Activated T-cell treated with anti-CD3 and anti-CD28 coated beads for 48 hours (primary cell): ENCODE results near the gene NTN1.

ENCODE experiments used
- DNase-seq: peaks from one replicate; pipeline ENCODE4 v3.0.0-alpha.2; 2020; ENCODE audit warnings: low read depth

Gene NTN1

DNA sequence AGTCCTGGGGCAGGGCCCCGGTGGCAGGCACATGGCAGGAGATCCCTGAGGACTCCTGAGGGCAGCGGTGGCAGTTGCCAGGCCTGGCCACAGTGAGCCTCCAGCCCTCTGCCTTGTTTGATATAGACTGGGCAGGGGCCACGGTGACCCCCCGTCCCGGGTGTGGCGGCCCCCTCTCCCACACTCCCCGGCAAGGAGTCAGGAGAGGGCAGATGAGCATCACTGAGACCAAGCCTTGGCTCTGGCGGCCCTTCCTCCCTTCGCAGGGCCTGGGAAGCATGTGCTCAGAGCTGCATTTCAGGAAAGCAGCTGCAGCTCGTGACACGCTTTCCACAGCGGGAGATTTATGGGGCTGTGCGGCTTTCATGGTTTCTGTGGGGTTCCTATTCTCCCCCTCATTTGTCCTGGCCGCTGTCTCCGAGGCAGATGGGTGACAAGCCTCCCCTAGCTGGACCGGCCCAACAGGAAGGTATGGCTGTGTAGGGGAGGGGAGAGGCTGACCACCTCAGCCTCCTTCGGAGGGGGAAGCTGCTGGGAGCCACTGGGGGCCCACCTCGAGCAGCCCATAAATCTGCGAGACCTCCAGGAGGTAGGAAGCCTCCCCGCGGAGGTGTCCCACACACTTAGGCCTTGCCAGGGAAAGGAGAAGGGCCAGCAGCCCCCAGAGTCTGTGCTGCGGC lies 211.4 kb downstream of the NTN1 start:
- DNase-seq: no peak

DNA sequence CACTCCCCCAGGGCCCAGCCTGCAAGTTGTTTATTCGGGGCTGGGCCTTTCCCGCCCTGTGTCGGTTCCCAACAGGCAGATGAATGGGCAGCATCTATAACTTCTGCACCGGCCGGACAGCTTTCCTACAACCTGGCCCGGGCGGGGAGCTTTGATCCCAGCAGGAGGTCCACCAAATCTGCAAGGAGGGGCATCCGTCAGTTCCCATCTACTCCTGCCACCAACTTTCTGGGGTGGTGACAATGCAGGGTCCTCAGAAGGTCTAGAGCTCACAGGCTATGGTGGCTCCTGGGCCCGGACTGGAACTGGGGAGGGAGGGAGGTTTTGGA lies 211.9 kb downstream of the NTN1 start:
- no peak for DNase-seq

DNA sequence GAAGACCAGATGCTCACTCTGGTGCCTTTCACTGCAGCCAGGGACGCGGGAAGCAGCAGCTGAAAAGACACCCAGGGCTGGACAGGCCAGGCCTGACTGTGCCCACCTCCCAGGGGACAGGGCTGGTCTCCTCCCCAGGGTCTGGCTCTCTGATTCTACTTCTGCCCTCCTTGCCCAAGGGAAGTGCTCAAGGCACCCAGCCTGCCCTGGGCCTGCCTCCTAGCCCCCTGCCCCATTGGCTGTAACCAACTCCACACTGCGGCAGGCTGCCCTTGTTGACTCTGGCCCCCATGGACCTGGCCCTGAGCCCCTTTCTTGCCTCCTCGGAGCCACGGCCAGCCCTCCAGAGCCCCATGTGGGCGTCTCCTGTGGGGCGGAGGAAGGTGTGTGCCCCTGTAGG lies 212.5 kb downstream of the NTN1 start:
- no peak for DNase-seq

DNA sequence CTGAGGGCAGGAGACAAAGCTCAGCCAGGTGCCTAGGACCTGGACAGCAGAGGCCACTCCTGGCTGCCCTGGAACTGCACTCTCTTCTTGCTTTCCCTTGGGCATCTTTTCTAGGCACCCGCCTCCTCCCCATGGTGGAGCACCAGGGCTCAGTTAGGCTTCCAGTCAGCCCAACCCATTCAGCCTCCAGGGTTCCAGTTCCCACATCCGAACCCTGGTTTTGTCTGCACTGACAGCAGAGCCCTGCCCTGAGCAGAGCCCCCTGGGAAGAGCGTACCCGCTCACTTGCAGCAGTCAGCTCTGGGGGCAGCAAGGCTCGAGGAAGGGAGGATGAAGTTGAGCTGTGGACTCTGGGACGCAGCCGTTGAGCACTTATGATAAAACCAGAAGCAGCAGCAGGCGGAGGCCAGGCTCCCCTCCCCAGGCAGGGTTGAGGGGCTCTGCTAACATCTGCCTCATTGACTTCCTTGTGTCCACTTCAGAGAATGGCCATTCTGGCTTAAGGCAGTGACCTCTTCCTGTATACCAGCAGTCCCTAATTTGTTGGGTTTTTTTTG lies 213.2 kb downstream of the NTN1 start:
- no peak for DNase-seq

DNA sequence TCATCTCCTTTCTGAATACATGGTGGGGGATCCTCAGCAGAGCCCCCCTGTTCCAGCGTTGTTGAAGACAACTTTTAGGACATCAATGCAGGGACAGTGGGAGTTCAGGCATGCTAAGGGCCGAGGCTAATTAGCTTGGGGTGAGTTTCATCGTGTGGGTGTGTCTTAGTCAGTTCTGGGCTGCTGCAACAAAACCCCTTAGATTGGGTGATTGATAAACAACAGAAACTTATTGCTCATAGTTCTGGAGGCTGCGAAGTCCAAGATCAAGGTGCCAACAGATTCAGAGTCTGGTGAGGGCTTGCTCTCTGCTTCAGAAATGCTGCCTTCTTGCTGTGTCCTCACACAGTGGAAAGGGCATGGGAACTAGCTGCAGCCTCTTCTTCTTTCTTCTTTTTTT lies 214.0 kb downstream of the NTN1 start:
- DNase-seq: no peak

DNA sequence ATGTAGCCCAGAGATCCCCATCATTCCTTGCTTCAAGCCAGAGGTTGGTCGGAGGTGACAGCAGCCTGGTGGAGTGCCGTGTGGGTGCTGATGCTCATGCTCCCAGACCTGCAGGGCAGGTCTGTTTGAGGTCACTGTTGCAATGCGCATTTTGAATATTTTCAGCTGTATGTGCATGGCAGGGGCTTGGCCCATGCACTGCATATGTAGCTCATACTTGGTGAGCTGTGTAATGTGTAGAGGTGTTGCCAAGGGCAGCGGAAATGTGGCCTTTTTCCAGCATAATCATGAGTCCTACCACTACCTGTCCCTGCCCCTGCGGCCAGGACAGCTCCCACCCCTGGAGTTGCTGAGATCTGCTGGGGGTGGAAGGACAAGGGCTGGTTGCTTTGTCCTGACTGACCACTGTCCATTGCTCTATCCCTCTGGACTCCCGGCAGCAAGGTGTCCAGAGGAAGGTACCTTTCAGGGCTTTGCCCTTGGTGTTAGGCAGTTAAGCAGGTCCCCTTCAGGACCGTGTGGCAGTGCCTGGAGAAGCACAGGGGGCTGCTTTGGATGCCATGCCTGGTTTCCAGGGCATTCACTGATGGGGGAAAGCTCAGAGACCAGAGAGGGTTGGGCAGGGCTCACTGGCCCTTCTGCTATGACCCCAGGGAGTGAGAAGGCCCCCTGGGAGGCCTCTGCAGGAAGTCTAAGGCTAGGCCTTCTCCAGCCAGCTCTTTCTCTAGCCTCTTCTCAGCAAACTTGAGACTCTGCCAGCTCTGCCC lies 215.2 kb downstream of the NTN1 start:
- DNase-seq: no peak

DNA sequence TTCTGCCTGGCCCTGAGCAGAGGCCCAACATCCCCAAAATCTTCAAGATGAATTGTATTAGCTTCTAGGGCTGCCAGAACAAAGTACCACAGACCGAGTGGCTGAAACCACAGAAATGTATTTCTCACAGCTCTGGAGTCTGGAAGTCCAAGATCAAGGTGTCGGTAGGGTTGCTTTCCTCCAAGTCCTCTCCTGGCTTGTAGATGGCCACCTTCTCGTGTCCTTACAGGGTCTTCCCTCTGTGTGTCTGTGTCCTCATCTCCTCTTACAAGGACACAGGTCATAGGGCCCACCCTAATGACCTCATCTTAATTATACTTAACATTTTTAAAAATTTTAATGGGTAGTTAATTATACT lies 215.7 kb downstream of the NTN1 start:
- no peak for DNase-seq

DNA sequence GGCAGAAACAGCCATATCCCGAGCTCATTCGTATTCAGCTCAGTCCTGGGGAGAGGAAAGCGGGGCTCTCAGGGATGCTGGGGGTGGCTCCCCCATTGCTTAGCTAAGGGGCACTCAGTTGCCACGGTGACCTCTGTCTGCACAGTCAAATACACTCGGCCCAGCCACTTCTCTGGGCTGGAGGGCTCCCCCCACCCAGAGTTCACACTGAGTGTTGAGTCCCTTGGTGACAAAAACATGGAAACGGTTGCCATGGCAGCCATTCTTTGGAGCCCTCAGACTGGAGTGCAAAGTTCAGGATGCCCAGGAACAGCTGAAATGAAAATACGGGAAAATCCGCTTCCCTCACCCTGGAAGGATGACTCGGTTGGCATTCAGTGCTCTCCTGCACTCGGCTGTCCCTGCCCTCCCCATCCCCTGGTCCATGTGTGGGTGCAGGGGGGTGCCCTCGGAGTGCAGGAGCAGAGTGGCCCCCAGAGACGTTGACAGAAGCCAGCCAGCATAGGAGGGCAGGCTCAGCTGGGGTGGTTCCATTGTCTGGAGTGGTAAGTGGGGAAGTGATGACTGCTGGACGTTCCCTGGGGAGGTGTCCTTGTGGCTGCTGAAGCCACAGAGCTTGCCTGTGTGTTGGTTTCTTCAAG lies 216.5 kb downstream of the NTN1 start:
- no peak for DNase-seq

DNA sequence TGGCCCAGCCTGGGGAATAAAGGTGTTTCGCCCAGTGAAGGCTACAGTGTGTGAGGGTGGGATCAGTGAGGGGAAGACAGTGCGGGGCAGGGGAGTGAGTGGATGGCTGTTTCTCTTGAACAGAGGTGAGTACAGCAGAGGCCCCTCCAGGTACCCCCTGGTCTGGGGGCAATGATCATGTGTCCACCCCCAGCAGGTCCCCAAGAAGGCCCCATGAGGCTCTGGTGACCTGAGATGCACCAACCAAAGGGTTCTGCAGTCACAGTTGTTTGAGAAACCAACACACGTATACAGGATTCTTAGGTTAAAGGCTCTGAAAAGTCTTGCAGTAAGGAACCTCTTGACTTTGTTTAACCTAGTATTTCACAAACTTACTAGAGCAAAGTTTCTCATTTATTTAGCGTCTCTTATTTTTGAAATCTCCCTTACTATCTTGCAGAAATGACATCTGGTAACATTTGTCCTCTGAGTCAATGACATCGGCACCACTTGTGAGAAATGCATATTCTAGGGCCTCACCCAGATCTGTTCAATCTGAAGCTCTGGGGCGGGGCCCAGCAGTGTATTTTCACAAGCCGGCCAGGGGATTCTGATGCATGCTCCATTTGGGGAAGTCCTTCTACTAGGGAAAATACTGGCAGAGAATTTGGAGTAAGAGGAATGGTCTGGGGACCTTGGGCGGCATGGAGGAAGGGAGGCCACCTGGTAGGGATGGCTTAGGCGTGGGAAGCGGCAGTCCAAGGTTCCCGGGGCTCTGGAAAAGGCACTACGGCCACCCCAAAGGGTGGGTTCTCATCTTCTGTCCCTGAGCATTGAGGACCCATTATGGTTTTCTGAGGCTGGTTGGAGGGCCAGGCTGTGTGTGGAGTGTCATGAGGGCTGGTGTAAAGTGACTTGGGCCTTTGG lies 217.3 kb downstream of the NTN1 start:
- DNase-seq: no peak

DNA sequence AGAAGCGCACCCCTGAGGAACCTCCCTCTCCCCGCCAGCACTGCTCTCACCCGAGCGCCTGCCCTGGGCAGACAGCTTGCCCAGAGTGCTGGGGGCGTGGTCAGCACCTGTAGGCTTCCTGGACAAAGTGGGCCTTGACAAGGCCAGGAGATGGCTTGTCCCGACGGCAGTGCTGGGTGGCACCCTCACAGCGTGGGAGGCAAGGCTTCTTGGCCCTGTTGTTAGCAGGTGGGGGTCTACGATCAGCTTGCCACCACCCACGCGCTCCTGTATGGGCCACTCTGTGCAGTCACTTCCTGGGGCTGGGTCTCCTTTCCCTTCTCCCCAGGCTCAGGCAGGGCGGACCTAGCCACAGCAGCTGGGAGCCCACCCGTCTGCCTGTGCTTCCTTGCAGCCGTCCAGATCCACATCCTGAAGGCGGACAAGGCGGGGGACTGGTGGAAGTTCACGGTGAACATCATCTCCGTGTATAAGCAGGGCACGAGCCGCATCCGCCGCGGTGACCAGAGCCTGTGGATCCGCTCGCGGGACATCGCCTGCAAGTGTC lies 218.0 kb downstream of the NTN1 start:
- no peak for DNase-seq

DNA sequence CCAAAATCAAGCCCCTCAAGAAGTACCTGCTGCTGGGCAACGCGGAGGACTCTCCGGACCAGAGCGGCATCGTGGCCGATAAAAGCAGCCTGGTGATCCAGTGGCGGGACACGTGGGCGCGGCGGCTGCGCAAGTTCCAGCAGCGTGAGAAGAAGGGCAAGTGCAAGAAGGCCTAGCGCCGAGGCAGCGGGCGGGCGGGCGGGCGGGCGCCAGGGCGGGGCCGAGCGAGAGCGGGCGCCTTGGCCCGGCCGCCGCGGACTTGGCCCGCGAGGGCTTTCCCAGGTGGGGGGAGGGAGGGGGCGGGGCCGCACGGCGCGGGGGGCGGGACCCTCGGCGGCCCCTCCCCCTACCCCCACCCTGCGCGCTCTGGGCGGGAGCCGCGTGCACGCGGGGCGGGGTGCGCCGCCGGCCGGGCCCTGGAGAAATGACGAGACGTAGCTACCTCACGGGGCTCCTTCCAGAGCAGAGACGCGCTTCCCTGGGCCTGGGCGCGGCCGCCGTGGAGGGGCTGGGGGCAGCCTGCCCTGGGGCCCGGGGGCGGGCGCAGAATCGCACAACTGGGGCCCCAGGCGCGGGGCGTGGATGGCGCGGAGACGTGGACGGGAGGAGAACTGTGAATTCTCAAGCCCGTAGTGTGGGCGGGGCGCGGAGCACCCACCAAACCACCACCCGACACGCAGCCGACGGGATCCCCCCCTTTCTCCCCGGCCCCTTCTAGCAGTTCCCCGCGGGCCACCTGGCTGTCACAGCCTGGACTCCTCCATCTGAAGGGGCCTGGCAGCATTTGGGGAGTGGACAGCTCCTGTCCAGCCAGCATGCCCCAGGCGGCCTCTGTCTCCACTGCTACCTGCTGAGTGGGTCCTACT lies 218.7 kb downstream of the NTN1 start:
- peak; percentile 69 for DNase-seq

DNA sequence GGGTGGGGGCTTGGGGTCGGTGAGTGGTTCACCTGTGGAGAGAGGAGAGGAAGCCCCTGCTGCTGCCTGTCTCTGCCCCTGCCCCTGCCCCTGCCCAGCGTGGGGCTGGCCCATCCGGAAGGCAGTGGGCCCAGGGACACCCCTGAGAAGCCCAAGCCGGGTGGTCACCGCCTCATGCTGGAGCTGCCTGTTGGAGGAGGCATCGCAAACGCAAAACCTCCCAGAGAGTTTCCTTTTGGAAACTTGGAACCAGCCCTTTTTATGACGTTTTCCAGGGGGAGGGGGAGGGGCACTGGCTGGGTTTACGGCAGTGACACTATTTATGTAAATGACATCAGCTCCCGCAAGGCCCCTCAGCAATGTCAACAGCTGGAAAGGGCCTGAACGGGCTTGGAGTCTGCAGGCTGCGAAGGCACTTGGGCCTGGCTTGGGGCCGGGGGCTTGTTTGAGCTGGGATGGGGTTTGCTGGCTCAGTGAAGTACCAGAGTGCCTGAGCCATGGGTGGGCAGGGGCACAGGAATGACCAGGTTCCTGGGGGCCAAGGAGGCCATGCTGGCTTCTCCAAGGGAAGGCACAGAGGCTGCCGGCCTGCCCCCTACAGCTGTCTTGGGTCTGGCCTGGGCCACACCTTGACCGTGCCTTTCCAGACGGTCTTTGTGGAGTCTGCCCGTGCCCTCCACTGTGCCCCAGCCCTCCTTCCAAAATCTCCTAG lies 219.5 kb downstream of the NTN1 start:
- DNase-seq: no peak

DNA sequence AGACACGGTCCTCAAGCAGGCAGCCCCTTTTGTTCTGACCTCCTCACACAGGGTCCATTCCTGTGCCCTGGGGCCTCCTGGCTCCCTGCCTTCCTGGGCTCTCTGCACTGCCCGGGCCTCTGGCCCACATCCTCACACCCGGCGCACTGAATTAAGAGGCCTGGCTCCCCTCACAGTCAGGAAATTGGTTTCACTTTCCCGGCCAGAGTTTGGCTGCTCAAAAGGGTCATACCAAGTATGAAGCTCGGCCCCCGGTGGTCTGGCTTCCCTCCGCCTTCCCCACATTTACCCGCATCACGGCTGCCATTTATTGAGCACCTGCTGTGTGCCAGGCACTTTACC lies 220.0 kb downstream of the NTN1 start:
- DNase-seq: no peak

DNA sequence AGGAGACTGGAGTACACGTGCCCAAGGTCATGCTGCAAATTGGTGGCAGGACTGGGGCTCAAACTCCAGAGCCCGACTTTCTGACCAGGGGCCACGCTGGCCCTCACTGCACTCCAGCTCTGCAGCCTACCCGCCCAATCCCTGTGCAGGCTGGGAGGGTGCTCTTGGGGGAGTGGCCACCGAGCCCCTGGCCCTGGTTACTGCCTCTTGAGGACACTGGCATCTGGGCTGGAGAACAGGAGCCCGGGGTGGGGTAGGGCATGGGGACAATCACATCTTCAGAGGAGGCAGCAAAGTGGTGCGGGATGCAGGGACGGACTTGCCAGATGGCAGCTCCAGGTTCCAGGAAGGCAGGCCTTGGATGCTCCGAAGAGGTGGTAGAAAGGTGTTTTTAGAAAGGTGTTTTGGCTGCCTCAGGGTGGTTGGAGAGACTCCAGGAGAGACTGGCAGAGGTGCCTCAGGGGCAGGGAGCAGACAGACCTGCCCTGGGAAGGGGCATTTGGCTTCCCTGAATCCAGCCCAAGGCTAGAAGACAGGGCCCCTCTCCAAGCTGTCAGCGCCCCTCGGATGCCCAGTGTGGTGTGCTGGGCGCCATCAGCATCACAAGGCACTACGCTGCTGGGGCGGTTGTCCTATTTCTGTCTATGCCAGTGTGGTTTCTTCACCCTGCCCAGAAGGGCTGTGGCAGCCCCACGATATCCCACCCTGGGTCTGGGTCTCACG lies 220.6 kb downstream of the NTN1 start:
- DNase-seq: no peak

DNA sequence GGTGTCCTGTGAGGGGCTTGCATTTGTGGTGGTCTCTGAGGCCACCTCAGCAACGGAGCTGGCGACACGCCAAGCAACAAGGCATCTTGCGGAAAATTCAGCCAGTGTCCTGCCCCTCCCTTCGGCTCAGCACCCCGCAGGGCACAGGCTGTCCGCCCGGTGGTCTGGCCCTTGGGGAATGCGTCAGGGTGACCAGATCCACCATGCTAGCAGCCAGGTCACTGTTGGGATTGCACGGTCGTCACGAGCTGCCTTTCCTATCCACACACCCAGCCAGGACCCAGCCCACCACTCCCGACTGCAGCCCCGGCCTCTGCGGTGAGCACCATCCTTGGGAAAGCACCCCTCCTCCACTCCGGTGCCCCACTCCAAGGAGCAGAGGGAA lies 221.2 kb downstream of the NTN1 start:
- no peak for DNase-seq

DNA sequence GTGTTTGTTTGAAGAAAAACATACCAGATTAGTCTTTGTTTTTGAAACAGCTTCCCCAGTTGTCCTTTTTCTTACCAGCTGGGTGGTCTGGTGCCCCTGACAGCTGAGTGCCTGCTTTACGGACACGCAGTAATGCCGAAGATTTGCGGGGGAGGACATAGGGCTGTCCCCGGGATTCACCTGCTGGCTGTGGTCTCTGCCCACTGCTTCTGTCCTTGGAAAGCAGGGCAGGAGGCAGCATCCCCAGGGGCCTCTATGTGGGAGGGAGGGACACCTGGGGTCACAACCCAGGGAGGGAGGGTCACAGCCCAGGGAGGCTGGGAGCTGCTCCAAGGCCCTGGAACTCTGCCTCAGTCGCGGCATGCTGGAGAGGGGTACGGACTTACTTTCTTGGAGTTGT lies 221.7 kb downstream of the NTN1 start:
- DNase-seq: no peak

DNA sequence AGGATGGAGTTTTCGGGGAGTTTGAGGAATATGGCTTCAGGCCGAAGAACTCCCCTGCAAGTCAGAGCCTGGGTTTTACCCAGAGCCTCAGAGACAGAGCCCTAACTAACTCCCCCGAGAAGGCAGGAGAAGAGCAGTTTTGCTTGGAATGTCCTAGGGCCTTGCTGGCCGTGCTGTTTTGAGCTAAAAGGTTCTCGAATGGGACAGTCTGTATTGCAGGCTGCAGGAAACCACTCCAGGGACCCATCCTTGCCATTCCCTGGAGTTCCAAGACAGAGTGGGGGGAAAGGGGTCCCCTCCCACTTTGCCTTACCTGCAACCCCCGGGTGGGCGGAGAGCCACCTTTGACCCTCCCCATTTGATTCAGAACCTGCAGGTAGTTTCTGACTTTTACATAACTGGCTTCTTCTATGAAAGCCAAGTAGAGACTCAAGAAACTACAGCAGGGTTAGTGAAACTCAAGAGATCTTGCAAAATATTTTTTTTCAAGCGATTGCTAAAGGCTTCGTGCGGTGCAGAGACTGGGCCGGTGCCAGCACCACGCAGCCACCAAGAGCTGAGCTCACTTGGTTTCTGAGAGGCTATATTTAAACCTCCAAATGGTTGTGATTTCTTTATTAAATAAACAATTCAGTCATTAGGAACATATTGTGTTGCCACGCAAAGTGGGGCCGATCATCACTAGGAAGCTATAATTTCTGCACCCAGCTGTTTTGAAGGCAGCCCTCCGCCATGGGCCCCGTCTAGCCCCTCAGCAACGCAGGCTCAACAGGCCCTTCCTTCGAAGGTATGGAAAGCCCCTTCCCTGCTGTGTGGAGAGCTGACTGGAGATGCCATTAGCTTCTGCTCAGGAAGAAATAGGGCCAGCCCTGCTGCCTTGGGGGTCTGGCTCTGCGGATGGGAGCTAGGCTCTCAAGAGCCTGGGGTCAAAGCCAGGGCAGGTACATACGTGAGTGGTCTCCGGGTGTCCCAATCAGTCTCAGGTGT lies 223.0 kb downstream of the NTN1 start:
- DNase-seq: no peak

DNA sequence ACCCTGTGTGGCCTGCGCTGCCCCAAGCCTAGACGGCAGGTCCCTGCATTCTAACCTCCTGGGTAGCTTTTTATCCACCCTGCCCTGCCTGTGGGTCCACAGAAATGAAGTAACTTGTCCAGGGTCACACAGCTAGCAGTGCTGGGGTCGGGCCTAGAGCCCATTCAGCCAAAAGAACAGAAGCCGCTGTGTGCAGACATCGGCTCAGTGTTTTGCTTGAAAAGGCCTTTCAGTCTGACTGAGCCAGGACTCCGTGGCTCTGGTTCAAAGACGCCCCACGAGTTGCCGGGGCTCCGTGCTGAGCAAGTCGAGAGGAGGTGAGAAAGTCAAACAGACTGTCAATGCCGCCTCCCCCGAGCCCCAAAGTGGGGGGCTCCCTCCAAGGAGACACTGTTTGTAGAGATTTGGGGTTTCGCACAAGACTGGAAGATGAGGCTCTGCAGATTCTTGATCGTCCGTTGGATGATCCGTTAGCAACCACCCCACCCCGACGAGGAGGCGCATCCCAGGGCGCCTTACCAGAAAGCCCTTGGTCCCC lies 226.2 kb downstream of the NTN1 start:
- DNase-seq: no peak
